ENCODE data around the gene PLIN4.

The PLIN4 gene

GRCh38 chr19:4454747-4455718 is 63.3 kb downstream of the PLIN4 start:
- no peak for DNase-seq

- no peak for DNase-seq
Measured at GRCh38 chr19:4453232-4454179, 64.8 kb downstream of the PLIN4 start.

GRCh38 chr19:4452230-4452990 is 65.9 kb downstream of the PLIN4 start:
- DNase-seq, result no peak
